Right lung (tissue), 5 donors: ENCODE results near the gene ENPP6. TPM values are rescaled to one million over a fixed set of nuclear protein-coding genes. Genes with fewer than 3 reads are reported as not detected.

Experiments
- DNase-seq, 2 donors: peaks; one replicate each; pipeline ENCODE4 v3.0.0-alpha.2; 2013
- polyA plus RNA-seq, 5 donors: library from polyadenylated mRNA; unstranded; fragments of 120-200 nt; gene quantifications; one replicate each; pipeline versions ENCODE4 v1.2.1 to v1.2.3, GENCODE V29; 2013; ENCODE audit warnings: inconsistent platforms in 1 of 5, low replicate concordance in 1 of 5; ENCODE audit not compliant: insufficient read length in 5 of 5, insufficient read depth in 1 of 5

Gene ENPP6
- polyA plus RNA-seq, 5 donors, result 0.21 to 1.00 (median 0.31) TPM

GRCh38 chr4:184191267-184191666, 26.4 kb downstream of the ENPP6 start:
- no peak for DNase-seq

- no peak for DNase-seq
Measured at GRCh38 chr4:184190711-184191110, 27.0 kb downstream of the ENPP6 start.

GRCh38 chr4:184189966-184190365, 27.7 kb downstream of the ENPP6 start:
- DNase-seq, result no peak

- no peak for DNase-seq
Measured at GRCh38 chr4:184188443-184189400, 29.0 kb downstream of the ENPP6 start.

GRCh38 chr4:184177271-184177670, 40.4 kb downstream of the ENPP6 start:
- no peak for DNase-seq

- DNase-seq, result no peak
Measured at GRCh38 chr4:184174571-184175488, 42.8 kb downstream of the ENPP6 start.

- no peak for DNase-seq
Measured at GRCh38 chr4:184171011-184171410, 46.7 kb downstream of the ENPP6 start.

GRCh38 chr4:184169225-184169867, 48.3 kb downstream of the ENPP6 start:
- no peak for DNase-seq

- peak; percentile 72 to 76 for DNase-seq
Measured at GRCh38 chr4:184168406-184169019, 49.2 kb downstream of the ENPP6 start.

GRCh38 chr4:184167576-184167975, 50.1 kb downstream of the ENPP6 start:
- DNase-seq, result no peak

GRCh38 chr4:184166736-184167135, 50.9 kb downstream of the ENPP6 start:
- DNase-seq, result no peak

- DNase-seq, result no peak
Measured at GRCh38 chr4:184165291-184165690, 52.4 kb downstream of the ENPP6 start.

GRCh38 chr4:184163813-184164212, 53.9 kb downstream of the ENPP6 start:
- DNase-seq, result peak; percentile 49 to 69

- DNase-seq, result no peak
Measured at GRCh38 chr4:184162596-184162995, 55.1 kb downstream of the ENPP6 start.

GRCh38 chr4:184157322-184157721, 60.4 kb downstream of the ENPP6 start:
- DNase-seq, result no peak

- no peak for DNase-seq
Measured at GRCh38 chr4:184156163-184156920, 61.3 kb downstream of the ENPP6 start.

- peak; percentile 69 to 81 for DNase-seq
Measured at GRCh38 chr4:184154199-184154598, 63.5 kb downstream of the ENPP6 start.

- DNase-seq, result no peak
Measured at GRCh38 chr4:184153781-184154180, 63.9 kb downstream of the ENPP6 start.

- no peak for DNase-seq
Measured at GRCh38 chr4:184151988-184152485, 65.6 kb downstream of the ENPP6 start.

GRCh38 chr4:184150102-184150839, 67.4 kb downstream of the ENPP6 start:
- peak; percentile 24 to 40 for DNase-seq
